Adipocyte (in vitro differentiated cells): Measurements from ENCODE around the gene PGS1.

ENCODE experiments used
- DNase-seq: peaks from one replicate; pipeline ENCODE4 v3.0.0-alpha.2; 2015; ENCODE audit warnings: low read depth
- H3K27me3 ChIP-seq: replicated peaks from 2 replicates; pipeline ENCODE4 v1.7.0; 2013; ENCODE audit warnings: mild to moderate bottlenecking, low read length, moderate library complexity; ENCODE audit not compliant: control insufficient read depth, insufficient read depth
- H3K36me3 ChIP-seq: 2 replicates; pipeline ENCODE4 v1.7.0; 2013; ENCODE audit warnings: low read length, mild to moderate bottlenecking, moderate library complexity; ENCODE audit not compliant: control insufficient read depth, insufficient read depth, severe bottlenecking
- H3K4me1 ChIP-seq: 2 replicates; pipeline ENCODE4 v1.7.0; 2013; ENCODE audit warnings: mild to moderate bottlenecking, low read length, moderate library complexity; ENCODE audit not compliant: control insufficient read depth, insufficient read depth
- H3K4me3 ChIP-seq: 2 replicates; pipeline ENCODE4 v1.7.0; 2013; ENCODE audit warnings: mild to moderate bottlenecking, low read length, moderate library complexity
- H3K9ac ChIP-seq: 2 replicates; pipeline ENCODE4 v1.7.0; 2013; ENCODE audit warnings: mild to moderate bottlenecking, low read length, moderate library complexity
- H3K9me3 ChIP-seq: 2 replicates; pipeline ENCODE4 v1.7.0; 2013; ENCODE audit warnings: mild to moderate bottlenecking, low read length, moderate library complexity; ENCODE audit not compliant: control insufficient read depth

PGS1 gene

GRCh38 chr17:78381601-78382232, 3.3 kb downstream of the PGS1 start:
- peaks cover 6% of the 10 kb centered on the region for H3K36me3 ChIP-seq
- H3K9me3 ChIP-seq = no peaks in the 10 kb centered on the region
- peak overlapping the region; percentile 42 for H3K4me3 ChIP-seq
- H3K27me3 ChIP-seq = no peaks in the 10 kb centered on the region
- H3K9ac ChIP-seq = peak overlapping the region; percentile 11
- no peak for DNase-seq
- H3K4me1 ChIP-seq = peaks cover 84% of the 10 kb centered on the region

- Histone ChIP-seq H3K4me1 (peaks cover 77% of the 10 kb centered on the region), H3K36me3 (peaks cover 6% of the 10 kb centered on the region), H3K9ac (peak overlapping the region; percentile 66), H3K4me3 (peak overlapping the region; percentile 55), H3K27me3 (no peaks in the 10 kb centered on the region), H3K9me3 (no peaks in the 10 kb centered on the region)
- DNase-seq = peak; percentile 38
Observed at GRCh38 chr17:78383725-78384471, 5.4 kb downstream of the PGS1 start.

DNA sequence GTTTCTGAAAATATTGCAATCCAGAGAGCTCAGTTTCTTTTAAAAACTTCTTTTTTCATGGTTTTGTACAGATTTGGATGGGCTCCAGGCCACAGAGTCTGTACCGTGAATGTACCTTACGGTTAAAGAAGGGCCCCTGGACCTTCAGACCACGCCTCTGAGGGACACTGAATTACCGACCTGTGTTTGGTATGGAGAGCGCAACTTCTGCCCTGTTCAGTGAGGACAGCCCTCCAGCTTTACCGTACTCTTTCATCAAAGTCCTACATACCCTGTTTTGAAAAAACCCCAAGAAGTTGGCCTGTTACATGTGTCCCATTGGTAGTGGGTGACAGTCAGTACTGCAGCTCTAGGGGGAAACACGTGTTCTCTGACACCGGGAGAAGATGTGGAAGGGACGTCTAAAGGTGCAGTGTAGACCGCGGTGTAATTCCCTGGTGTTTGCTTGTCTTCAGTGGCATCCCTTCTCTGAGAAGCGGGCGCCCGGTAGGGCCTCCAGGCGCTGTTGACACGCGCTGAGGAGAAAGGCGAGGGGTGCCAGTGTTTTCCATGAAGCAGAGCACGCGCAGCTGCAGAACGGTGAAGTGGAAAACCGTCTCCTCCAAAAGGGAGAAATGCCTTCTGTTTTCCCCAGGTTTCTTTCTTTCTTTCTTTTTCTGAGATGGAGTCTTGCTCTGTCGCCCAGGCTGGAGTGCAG, 6.2 kb downstream of the PGS1 start:
- Histone ChIP-seq H3K4me3 (peak overlapping the region; percentile 55), H3K36me3 (peaks cover 6% of the 10 kb centered on the region), H3K4me1 (peaks cover 71% of the 10 kb centered on the region), H3K9me3 (no peaks in the 10 kb centered on the region), H3K27me3 (no peaks in the 10 kb centered on the region), H3K9ac (peak overlapping the region; percentile 66)
- no peak for DNase-seq

- H3K36me3 ChIP-seq = peaks cover 1% of the 10 kb centered on the region
- peaks cover 62% of the 10 kb centered on the region for H3K4me1 ChIP-seq
- DNase-seq = no peak
- no peaks in the 10 kb centered on the region for H3K9me3 ChIP-seq
- H3K27me3 ChIP-seq = no peaks in the 10 kb centered on the region
- H3K4me3 ChIP-seq = no peak overlapping the region
- H3K9ac ChIP-seq = no peak overlapping the region
Observed at GRCh38 chr17:78387977-78388941, 9.8 kb downstream of the PGS1 start.

- DNase-seq = peak; percentile 77
- no peak overlapping the region for H3K9ac ChIP-seq
- no peaks in the 10 kb centered on the region for H3K27me3 ChIP-seq
Observed at GRCh38 chr17:78390241-78391050, 12.0 kb downstream of the PGS1 start.

GRCh38 chr17:78391051-78391431, 12.6 kb downstream of the PGS1 start:
- DNase-seq = no peak
- H3K36me3 ChIP-seq = peaks cover 21% of the 10 kb centered on the region
- no peaks in the 10 kb centered on the region for H3K9me3 ChIP-seq
- H3K4me3 ChIP-seq = no peak overlapping the region
- H3K27me3 ChIP-seq = no peaks in the 10 kb centered on the region
- H3K9ac ChIP-seq = no peak overlapping the region
- H3K4me1 ChIP-seq = peaks cover 36% of the 10 kb centered on the region

More at GRCh38 chr17:78390241-78391050, 12.0 kb downstream of the PGS1 start:
- H3K9me3 ChIP-seq = no peaks in the 10 kb centered on the region
- H3K4me3 ChIP-seq = no peak overlapping the region
- H3K4me1 ChIP-seq = peaks cover 42% of the 10 kb centered on the region
- H3K36me3 ChIP-seq = peaks cover 18% of the 10 kb centered on the region

GRCh38 chr17:78391843-78392242, 13.4 kb downstream of the PGS1 start:
- Histone ChIP-seq H3K36me3 (peaks cover 28% of the 10 kb centered on the region), H3K9ac (no peak overlapping the region), H3K4me1 (peaks cover 32% of the 10 kb centered on the region), H3K27me3 (no peaks in the 10 kb centered on the region), H3K4me3 (no peak overlapping the region), H3K9me3 (no peaks in the 10 kb centered on the region)
- DNase-seq = peak; percentile 64

- Histone ChIP-seq H3K27me3 (no peaks in the 10 kb centered on the region), H3K36me3 (peaks cover 31% of the 10 kb centered on the region), H3K4me1 (peaks cover 36% of the 10 kb centered on the region), H3K9ac (no peak overlapping the region), H3K4me3 (no peak overlapping the region), H3K9me3 (no peaks in the 10 kb centered on the region)
- no peak for DNase-seq
Observed at GRCh38 chr17:78392295-78392694, 13.8 kb downstream of the PGS1 start.

- Histone ChIP-seq H3K9me3 (no peaks in the 10 kb centered on the region), H3K36me3 (peaks cover 40% of the 10 kb centered on the region), H3K4me3 (no peak overlapping the region)
Observed at GRCh38 chr17:78393575-78393974, 15.1 kb downstream of the PGS1 start.

GRCh38 chr17:78394209-78394608, 15.8 kb downstream of the PGS1 start:
- DNase-seq = no peak
- Histone ChIP-seq H3K9me3 (no peaks in the 10 kb centered on the region), H3K4me1 (peaks cover 46% of the 10 kb centered on the region), H3K36me3 (peaks cover 46% of the 10 kb centered on the region), H3K4me3 (no peak overlapping the region), H3K27me3 (no peaks in the 10 kb centered on the region), H3K9ac (no peak overlapping the region)

More at GRCh38 chr17:78393575-78393974, 15.1 kb downstream of the PGS1 start:
- no peak for DNase-seq
- Histone ChIP-seq H3K4me1 (peaks cover 43% of the 10 kb centered on the region), H3K27me3 (no peaks in the 10 kb centered on the region), H3K9ac (no peak overlapping the region)
